Lung (tissue), 12 donors: ENCODE measurements around the gene DCTN4. TPM values are rescaled to one million over a fixed set of nuclear protein-coding genes. Genes with fewer than 3 reads are reported as not detected.
A peak's percentile ranks its signal among the peaks of the same experiment; 100 is the strongest.

Source experiments
- ATAC-seq: fragments of 200-7000 bp; cut with Tn5 transposase; one replicate; pipeline ENCODE4 v1.9.1; 2020; ENCODE audit warnings: moderate number of reproducible peaks; ENCODE audit not compliant: insufficient read depth, low FRiP score
- DNase-seq, 3 donors: peaks; one replicate each; pipeline ENCODE4 v3.0.0-alpha.2; 2013 to 2017
- H3K27ac ChIP-seq, 2 donors: one replicate each; pipeline ENCODE4 v1.5.1; 2013; ENCODE audit warnings: mild to moderate bottlenecking in 2 of 2, moderate library complexity in 2 of 2, control low read depth in 1 of 2, inconsistent platforms in 1 of 2, low read depth in 1 of 2, low read length in 1 of 2
- H3K27me3 ChIP-seq, 3 donors: one replicate each; pipeline ENCODE4 v1.5.1; 2013; ENCODE audit warnings: low read length in 2 of 3; ENCODE audit not compliant: control insufficient read depth in 3 of 3, insufficient read depth in 3 of 3
- H3K36me3 ChIP-seq, 4 donors: one replicate each; pipeline ENCODE4 v1.5.1; 2013; ENCODE audit warnings: low read length in 4 of 4, mild to moderate bottlenecking in 1 of 4, moderate library complexity in 1 of 4; ENCODE audit not compliant: control insufficient read depth in 4 of 4, insufficient read depth in 4 of 4
- H3K4me1 ChIP-seq, 5 donors: one replicate each; pipeline ENCODE4 v1.5.1; 2013; ENCODE audit warnings: low read length in 5 of 5, mild to moderate bottlenecking in 2 of 5, moderate library complexity in 1 of 5; ENCODE audit not compliant: control insufficient read depth in 5 of 5, insufficient read depth in 5 of 5
- H3K4me3 ChIP-seq: one replicate; pipeline ENCODE4 v1.5.1; 2013; ENCODE audit warnings: mild to moderate bottlenecking, control low read depth, moderate library complexity
- H3K9ac ChIP-seq, 2 donors: one replicate each; pipeline ENCODE4 v1.5.1; 2013; ENCODE audit warnings: low read length in 2 of 2, control low read depth in 1 of 2; ENCODE audit not compliant: insufficient read depth in 1 of 2
- H3K9me3 ChIP-seq, 4 donors: one replicate each; pipeline ENCODE4 v1.5.1; 2013; ENCODE audit warnings: low read length in 3 of 4, mild to moderate bottlenecking in 1 of 4, moderate library complexity in 1 of 4; ENCODE audit not compliant: control insufficient read depth in 4 of 4, insufficient read depth in 3 of 4
- WGBS, 2 donors: extraction: QIAGEN DNeasy Blood & Tissue Kit; methylation state at CpG; one replicate each; pipeline ENCODE4 v1.1.7; 2013; 5-methylcytosine and 5-hydroxymethylcytosine counted together
- polyA plus RNA-seq, 2 donors: library from polyadenylated mRNA; stranded (reverse); fragments of 200-250 nt; gene quantifications; one replicate each; pipeline ENCODE4 v1.2.1, GENCODE V29; 2013
- total RNA-seq, 2 donors: library from RNA; depleted of rRNA in 1 of 2; stranded (reverse); fragments of >200 nt in 1 of 2; gene quantifications; one replicate each; pipeline ENCODE4 v1.2.1, GENCODE V29; 2014 to 2021
- TF ChIP-seq, protein P1 (sequence below): IDR thresholded peaks from 2 replicates; pipeline ENCODE4 v1.5.1; 2012; ENCODE audit warnings: mild to moderate bottlenecking; ENCODE audit errors: control extremely low read depth, extremely low read depth
- donor health status: control.
- donor health status: control.
- donor health status: Bipolar disorder and iron deficiency.
- donor health status: healthy.
- donor health status: DM: yes; HTN: yes; CAD: no.

Gene DCTN4
- total and polyA plus RNA-seq, 4 donors = 21.2 to 105 (median 48.1) TPM

DNA sequence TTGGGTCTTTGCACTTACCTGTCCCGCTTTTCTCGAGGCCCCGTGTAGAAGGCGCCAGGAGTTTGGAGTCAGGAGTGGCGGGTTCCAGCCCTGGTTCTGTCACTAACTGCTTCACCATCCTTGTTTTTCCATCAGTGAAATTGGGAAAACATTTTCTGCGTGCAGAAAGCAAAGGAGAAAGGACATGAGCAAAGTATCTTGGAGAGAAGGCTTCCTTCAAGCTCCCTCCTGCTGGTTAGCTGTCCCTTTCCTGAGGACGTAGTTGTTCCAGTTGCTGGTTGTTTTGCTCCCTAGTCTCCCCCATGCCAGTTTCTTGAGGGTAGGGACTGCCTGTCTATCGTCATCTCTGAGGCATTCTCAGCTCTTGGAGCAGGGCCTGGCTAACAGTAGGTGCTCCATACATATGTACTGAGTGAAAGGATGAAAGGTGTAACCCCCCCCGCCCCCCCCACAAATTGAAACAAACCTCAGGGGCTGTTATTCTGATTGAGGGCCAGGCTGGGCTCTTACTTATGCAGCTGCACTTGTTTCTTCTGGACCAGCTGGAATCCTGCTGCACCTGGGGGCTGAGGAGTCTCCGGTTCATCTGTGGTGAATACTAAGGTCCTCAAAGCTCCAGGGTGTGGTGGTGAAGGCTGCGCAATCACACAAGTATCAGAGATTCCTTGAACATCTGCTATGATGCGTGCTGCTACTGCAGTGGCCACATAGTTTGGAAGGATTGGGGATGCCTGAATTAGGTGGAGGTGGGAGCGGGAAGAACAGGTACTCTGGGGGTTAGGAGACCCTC lies 20.8 kb upstream of the DCTN4 start:
- no peaks in the 10 kb centered on the region for H3K36me3 ChIP-seq
- no peaks in the 10 kb centered on the region for H3K27me3 ChIP-seq
- H3K4me3 ChIP-seq = peak overlapping the region; percentile 78
- 24 to 42% methylated on average over 13 of the region's 13 CpGs for WGBS, 2 donors
- DNase-seq (no peak), ATAC-seq (no peak)
- peak overlapping the region; percentile 90 to 96 for H3K27ac ChIP-seq
- H3K4me1 ChIP-seq = peaks cover 8 to 41% (median 18%) of the 10 kb centered on the region in 5 donors
- no peaks in the 10 kb centered on the region for H3K9me3 ChIP-seq
- TF ChIP-seq, protein P1, sequence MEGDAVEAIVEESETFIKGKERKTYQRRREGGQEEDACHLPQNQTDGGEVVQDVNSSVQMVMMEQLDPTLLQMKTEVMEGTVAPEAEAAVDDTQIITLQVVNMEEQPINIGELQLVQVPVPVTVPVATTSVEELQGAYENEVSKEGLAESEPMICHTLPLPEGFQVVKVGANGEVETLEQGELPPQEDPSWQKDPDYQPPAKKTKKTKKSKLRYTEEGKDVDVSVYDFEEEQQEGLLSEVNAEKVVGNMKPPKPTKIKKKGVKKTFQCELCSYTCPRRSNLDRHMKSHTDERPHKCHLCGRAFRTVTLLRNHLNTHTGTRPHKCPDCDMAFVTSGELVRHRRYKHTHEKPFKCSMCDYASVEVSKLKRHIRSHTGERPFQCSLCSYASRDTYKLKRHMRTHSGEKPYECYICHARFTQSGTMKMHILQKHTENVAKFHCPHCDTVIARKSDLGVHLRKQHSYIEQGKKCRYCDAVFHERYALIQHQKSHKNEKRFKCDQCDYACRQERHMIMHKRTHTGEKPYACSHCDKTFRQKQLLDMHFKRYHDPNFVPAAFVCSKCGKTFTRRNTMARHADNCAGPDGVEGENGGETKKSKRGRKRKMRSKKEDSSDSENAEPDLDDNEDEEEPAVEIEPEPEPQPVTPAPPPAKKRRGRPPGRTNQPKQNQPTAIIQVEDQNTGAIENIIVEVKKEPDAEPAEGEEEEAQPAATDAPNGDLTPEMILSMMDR = no peak
- H3K9ac ChIP-seq = no peak overlapping the region

DNA sequence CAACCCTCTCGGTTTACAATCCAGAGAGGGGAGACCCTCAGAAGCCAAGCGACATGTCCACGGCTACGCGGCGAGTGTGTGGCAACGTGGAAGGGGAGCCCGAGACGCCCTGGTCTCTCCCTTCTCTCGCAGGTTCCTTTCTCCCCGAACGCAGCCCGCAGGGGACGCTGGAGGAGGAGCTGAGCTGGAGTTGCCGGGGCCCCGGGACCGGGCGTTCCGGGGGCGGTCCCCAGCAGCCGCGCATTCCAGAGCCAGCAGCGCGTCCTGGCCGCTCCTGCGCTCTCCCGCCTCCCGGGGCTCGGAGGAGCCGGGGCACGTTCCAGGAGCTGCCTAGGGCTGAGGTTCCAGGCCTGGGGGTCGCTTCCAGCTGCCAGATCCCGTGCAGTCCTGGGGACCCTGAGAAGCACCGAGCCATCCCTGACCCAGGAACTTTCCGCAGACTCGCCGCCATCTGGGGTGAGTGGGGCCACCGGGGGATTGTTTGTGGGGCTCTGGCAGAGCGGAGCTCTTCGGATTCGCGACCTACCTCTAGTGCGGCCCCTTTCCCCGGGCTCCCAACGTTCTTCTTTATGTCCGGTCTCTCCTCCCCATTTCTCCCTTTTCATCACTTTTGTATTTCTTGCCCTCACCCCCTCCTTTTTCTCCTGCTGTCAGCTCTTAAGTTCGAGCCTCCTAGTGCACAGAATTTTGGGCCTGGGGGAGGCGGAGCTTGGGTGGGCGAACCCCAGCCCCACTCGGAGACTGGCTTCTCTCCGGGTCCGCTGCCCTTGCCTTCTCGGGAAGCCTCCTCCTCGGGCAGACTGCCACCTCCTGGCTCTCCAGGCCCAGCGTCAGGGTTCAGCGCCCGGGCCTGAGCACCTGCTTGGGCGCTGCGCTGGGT lies 19.9 kb upstream of the DCTN4 start, which contains the start of gene SMIM3:
Gene SMIM3 (plus strand): TSS at position 241 of the 880 bp plus-strand sequence. CDS start 16,684 bp downstream, outside the sequence.
- WGBS, 2 donors = 1% methylated on average over 59 of the region's 59 CpGs
- TF ChIP-seq, protein P1 = peak; percentile 18
- Histone ChIP-seq H3K27me3 (no peaks in the 10 kb centered on the region), H3K27ac (peak within 1 kb of the TSS; percentile 90 to 96), H3K9me3 (no peaks in the 10 kb centered on the region), H3K36me3 (no peaks in the 10 kb centered on the region), H3K4me3 (peak within 1 kb of the TSS; percentile 78), H3K9ac (peak within 1 kb of the TSS; percentile 65 to 74), H3K4me1 (peaks cover 8 to 37% (median 15%) of the 10 kb centered on the region in 5 donors)
- ATAC-seq (peak; percentile 81), DNase-seq (peak; percentile 89 to 90 (median 90))

DNA sequence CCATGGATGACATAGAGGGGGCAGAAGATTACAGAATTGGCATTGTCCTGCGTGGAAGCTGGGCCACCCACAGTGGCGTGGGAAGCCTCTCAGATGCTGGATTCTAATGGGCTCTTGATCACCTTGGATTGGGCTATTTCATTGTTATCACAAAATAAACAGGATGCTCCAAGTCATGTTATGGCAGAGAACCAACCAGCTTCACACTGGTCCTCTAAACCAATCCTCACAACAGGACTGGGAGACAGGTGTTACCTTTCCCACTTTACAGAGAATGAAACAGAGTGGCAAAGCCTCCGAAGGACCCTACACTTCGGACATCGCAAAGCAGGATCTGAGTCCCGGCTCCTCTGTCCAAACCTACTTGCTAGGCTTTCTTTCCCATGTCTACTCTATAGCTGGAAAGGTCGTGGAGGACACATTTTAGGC lies 19.3 kb upstream of the DCTN4 start:
- TF ChIP-seq, protein P1 = no peak
- ATAC-seq = no peak
- peak overlapping the region; percentile 90 to 96 for H3K27ac ChIP-seq
- peaks cover 0 to 3% (median 0%) of the 10 kb centered on the region in 3 donors for H3K27me3 ChIP-seq
- H3K4me3 ChIP-seq = peak overlapping the region; percentile 78
- H3K36me3 ChIP-seq = no peaks in the 10 kb centered on the region
- peaks cover 5 to 31% (median 14%) of the 10 kb centered on the region in 5 donors for H3K4me1 ChIP-seq
- H3K9me3 ChIP-seq = no peaks in the 10 kb centered on the region
- peak overlapping the region; percentile 65 to 74 for H3K9ac ChIP-seq
- 8 to 15% methylated on average over 7 of the region's 7 CpGs for WGBS, 2 donors
- peak in 1 of 3 donors; percentile 53 for DNase-seq
